ENCODE results near the gene CCDC127.
"Not testable (repeated sequence)": the region's sequence is repeated elsewhere in the genome, so short reads cannot be mapped to it uniquely, and the experiment has no call there.

CCDC127 gene

GRCh38 chr5:174876-175465 lies 43.0 kb downstream of the CCDC127 start:
- DNase-seq: no peak

GRCh38 chr5:174291-174600 lies 43.7 kb downstream of the CCDC127 start:
- no peak for DNase-seq

GRCh38 chr5:173392-174290 lies 44.3 kb downstream of the CCDC127 start:
- DNase-seq: no peak

- no peak for DNase-seq
Observed at GRCh38 chr5:172841-173251, 45.1 kb downstream of the CCDC127 start.

- DNase-seq: no peak
Observed at GRCh38 chr5:172421-172820, 45.5 kb downstream of the CCDC127 start.

GRCh38 chr5:171801-172331 lies 46.1 kb downstream of the CCDC127 start:
- no peak for DNase-seq

GRCh38 chr5:170971-171800 lies 46.8 kb downstream of the CCDC127 start:
- no peak for DNase-seq

- DNase-seq: no peak
Observed at GRCh38 chr5:169728-170094, 48.2 kb downstream of the CCDC127 start.

- peak in 2 of 56 donors; percentile 10 to 13 for DNase-seq
Observed at GRCh38 chr5:169071-169727, 48.8 kb downstream of the CCDC127 start.

GRCh38 chr5:167982-168660 lies 49.8 kb downstream of the CCDC127 start:
- no peak for DNase-seq

- DNase-seq: peak in 1 of 56 donors; percentile 8
Observed at GRCh38 chr5:167511-167910, 50.4 kb downstream of the CCDC127 start.

- DNase-seq: no peak
Observed at GRCh38 chr5:166441-167372, 51.2 kb downstream of the CCDC127 start.

GRCh38 chr5:164783-165182 lies 53.2 kb downstream of the CCDC127 start:
- DNase-seq: not testable (repeated sequence)

GRCh38 chr5:164244-164643 lies 53.7 kb downstream of the CCDC127 start:
- no peak for DNase-seq

- DNase-seq: no peak
Observed at GRCh38 chr5:163841-164240, 54.1 kb downstream of the CCDC127 start.

GRCh38 chr5:163338-163620 lies 54.7 kb downstream of the CCDC127 start:
- no peak for DNase-seq

GRCh38 chr5:162565-163337 lies 55.2 kb downstream of the CCDC127 start:
- no peak for DNase-seq

- DNase-seq: no peak
Observed at GRCh38 chr5:162190-162564, 55.8 kb downstream of the CCDC127 start.

GRCh38 chr5:161803-162110 lies 56.2 kb downstream of the CCDC127 start:
- DNase-seq: no peak

All from nucleus accumbens (tissue), 56 donors.